Psoas muscle (tissue), 8 donors: ENCODE measurements around the gene CD99. TPM values are rescaled to one million over a fixed set of nuclear protein-coding genes. Genes with fewer than 3 reads are reported as not detected.
"Not testable (repeated sequence)": the region's sequence is repeated elsewhere in the genome, so short reads cannot be mapped to it uniquely, and the experiment has no call there.

Experiments used
- ATAC-seq, 4 donors: fragments of 200-7000 bp; cut with Tn5 transposase; one replicate each; pipeline ENCODE4 v1.9.1; 2020; ENCODE audit warnings: moderate library complexity in 3 of 4, mild to moderate bottlenecking in 2 of 4
- DNase-seq, 2 donors: peaks; one replicate each; pipeline ENCODE4 v3.0.0-alpha.2; 2020
- H3K27ac ChIP-seq: fragments of 200-600 bp; one replicate; pipeline ENCODE4 v1.8.0; 2022
- H3K27me3 ChIP-seq, 3 donors: fragments of 200-600 bp in 1 of 3; one replicate each; pipeline versions ENCODE4 v1.6.1 to v1.8.0; 2013 to 2022; ENCODE audit warnings: low read length in 2 of 3, mild to moderate bottlenecking in 2 of 3, moderate library complexity in 1 of 3; ENCODE audit not compliant: insufficient read depth in 3 of 3
- H3K36me3 ChIP-seq, 2 donors: fragments of 200-600 bp in 1 of 2; one replicate each; pipeline versions ENCODE4 v1.6.1 to v1.8.0; 2013 to 2022; ENCODE audit warnings: low read depth in 1 of 2, mild to moderate bottlenecking in 1 of 2, moderate library complexity in 1 of 2; ENCODE audit not compliant: insufficient read depth in 1 of 2
- H3K4me1 ChIP-seq: fragments of 200-600 bp; one replicate; pipeline ENCODE4 v1.8.0; 2022
- H3K4me3 ChIP-seq: fragments of 200-600 bp; one replicate; pipeline ENCODE4 v1.8.0; 2022; ENCODE audit warnings: mild to moderate bottlenecking
- H3K9me3 ChIP-seq: fragments of 200-600 bp; one replicate; pipeline ENCODE4 v1.8.0; 2022
- WGBS, 3 donors: extraction: QIAGEN DNeasy Blood & Tissue Kit; methylation state at CpG; one replicate each; pipeline versions ENCODE4 v1.1.6 to v1.1.7; 2013; 5-methylcytosine and 5-hydroxymethylcytosine counted together
- intact Hi-C, 2 donors: fragments of 100-400 bp; cut with DNase I; formaldehyde crosslinking; loops; one replicate each; pipeline versions ENCODE4 v1.11.0 to v1.14.2; 2022
- polyA plus RNA-seq, 3 donors: library from polyadenylated mRNA; stranded (reverse); fragments of 200-250 nt; gene quantifications; one replicate each; pipeline ENCODE4 v1.2.3, GENCODE V29; 2013
- total RNA-seq, 4 donors: library from RNA; stranded (reverse); fragmentation: NEBNext Ultra II Directional in 2 of 4; extraction: Animal tissue kit (Norgen Biotek cat#: 25700) in 2 of 4; gene quantifications; one replicate each; pipeline versions ENCODE4 v1.2.1 to v1.2.4, GENCODE V29; 2021 to 2023
- TF ChIP-seq, protein P1 (sequence below): fragments of 200-600 bp; IDR thresholded peaks from one replicate; pipeline ENCODE4 v1.8.0; 2022; ENCODE audit warnings: antibody characterized with exemption
- donor health status: healthy with polysubstance abuse.
- donor health status: DM: no; HTN: no; CAD: no; lungs with moderate emphysema.
- donor health status: Bipolar disorder and iron deficiency.
- donor health status: healthy.
- donor health status: DM: yes; HTN: yes; CAD: no.
- donor health status: DM: no; HTN: no; CAD: no.
- donor health status: DM: no; HTN: no; CAD: no.
- donor health status: DM: yes; HTN: yes; CAD: no.

The CD99 gene
- total and polyA plus RNA-seq, 7 donors: 118 to 239 (median 128) TPM

DNA sequence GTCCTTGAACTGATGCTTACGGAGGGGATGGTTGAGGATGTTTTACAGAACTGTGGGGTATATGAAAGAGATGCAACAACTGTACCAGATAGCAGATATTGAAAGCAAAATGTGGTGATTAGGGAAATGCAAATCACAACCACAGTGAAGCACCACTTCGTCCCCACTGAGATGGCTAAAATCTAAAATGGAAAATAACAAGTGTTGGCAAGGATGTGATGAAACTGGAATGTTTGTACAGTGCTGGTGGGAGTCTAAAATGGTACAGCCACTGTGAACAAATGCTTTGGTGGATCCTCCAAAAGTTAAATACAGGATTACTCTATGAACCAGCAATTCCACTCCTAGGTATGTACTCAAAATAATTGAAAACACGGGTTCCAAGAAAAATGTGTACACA lies 83.7 kb downstream of the CD99 start:
- WGBS, 3 donors: 93 to 96% (median 94%) methylated on average over 3 of the region's 3 CpGs
- TF ChIP-seq, protein P1, sequence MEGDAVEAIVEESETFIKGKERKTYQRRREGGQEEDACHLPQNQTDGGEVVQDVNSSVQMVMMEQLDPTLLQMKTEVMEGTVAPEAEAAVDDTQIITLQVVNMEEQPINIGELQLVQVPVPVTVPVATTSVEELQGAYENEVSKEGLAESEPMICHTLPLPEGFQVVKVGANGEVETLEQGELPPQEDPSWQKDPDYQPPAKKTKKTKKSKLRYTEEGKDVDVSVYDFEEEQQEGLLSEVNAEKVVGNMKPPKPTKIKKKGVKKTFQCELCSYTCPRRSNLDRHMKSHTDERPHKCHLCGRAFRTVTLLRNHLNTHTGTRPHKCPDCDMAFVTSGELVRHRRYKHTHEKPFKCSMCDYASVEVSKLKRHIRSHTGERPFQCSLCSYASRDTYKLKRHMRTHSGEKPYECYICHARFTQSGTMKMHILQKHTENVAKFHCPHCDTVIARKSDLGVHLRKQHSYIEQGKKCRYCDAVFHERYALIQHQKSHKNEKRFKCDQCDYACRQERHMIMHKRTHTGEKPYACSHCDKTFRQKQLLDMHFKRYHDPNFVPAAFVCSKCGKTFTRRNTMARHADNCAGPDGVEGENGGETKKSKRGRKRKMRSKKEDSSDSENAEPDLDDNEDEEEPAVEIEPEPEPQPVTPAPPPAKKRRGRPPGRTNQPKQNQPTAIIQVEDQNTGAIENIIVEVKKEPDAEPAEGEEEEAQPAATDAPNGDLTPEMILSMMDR: no peak
- DNase-seq (no peak), ATAC-seq (no peak)
- no peaks in the 10 kb centered on the region for H3K36me3 ChIP-seq
- peaks cover 0 to 12% (median 0%) of the 10 kb centered on the region in 3 donors for H3K27me3 ChIP-seq
- peaks cover 7% of the 10 kb centered on the region for H3K9me3 ChIP-seq
- H3K27ac ChIP-seq: no peak overlapping the region
- intact Hi-C loops: no loop called here
- no peaks in the 10 kb centered on the region for H3K4me1 ChIP-seq
- H3K4me3 ChIP-seq: no peak overlapping the region

DNA sequence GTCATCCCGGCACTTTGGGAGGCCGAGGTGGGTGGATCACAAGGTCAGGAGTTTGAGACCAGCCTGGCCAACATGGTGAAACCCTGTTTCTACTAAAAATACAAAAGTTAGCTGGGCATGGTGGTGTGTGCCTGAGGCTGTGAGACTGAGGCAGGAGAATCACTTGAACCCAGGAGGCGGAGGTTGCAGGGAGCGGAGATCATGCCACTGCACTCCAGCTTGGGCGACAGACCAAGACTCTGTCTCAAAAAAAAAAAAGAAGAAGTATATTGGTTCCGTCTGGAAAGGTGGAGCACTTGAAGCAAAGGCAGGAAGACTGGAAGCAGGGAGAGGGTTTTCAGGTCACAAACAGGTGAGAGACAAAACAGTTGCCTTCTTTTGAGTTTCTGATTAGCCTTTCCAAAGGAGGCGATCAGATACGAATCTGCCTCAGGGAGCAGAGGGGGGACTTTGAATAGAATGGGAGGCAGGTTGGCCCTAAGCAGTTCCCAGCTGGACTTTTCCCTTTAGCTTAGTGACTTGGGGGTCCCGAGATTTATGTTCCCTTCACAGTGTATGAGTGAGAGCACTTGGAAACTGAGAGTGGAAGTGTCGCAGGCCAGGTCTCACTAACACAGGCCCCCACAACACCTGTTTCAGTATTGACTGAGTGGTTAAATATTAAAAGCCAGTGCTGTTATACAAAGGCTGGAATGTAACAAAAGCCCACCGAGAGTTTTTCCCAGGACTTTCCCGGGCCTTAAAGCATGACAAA lies 89.6 kb downstream of the CD99 start:
- ATAC-seq, H3K27ac ChIP-seq, DNase-seq, H3K9me3 ChIP-seq, H3K4me1 ChIP-seq, H3K36me3 ChIP-seq, intact Hi-C loops, H3K4me3 ChIP-seq: not testable (repeated sequence)
- WGBS, 3 donors: 51 to 65% (median 58%) methylated on average over 12 of the region's 12 CpGs
- peaks cover 0 to 12% (median 0%) of the 10 kb centered on the region in 3 donors for H3K27me3 ChIP-seq

DNA sequence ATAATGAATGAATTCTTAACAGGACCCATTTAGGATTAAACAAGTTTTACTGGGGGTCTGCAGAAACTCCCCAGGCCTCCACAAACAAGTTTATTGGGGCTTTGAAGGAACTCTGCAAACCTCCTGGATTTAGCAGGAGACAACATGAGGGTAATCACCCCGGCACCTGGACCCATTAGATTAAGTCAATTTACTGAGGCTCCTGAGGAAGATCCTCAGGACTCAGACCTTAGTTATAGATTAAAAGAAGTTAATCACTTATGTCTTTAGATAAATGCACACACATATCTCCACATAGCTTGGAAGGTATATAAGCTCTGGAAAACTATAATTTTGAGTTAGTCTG lies 90.1 kb downstream of the CD99 start:
- TF ChIP-seq, protein P1: no peak
- peaks cover 0 to 12% (median 0%) of the 10 kb centered on the region in 3 donors for H3K27me3 ChIP-seq
- no peaks in the 10 kb centered on the region for H3K9me3 ChIP-seq
- intact Hi-C loops: no loop called here
- no peaks in the 10 kb centered on the region for H3K4me1 ChIP-seq
- H3K4me3 ChIP-seq: no peak overlapping the region
- H3K27ac ChIP-seq: no peak overlapping the region
- 71 to 96% (median 74%) methylated on average over 1 of the region's 1 CpG for WGBS, 3 donors
- ATAC-seq: no peak
- no peaks in the 10 kb centered on the region for H3K36me3 ChIP-seq
- no peak for DNase-seq

DNA sequence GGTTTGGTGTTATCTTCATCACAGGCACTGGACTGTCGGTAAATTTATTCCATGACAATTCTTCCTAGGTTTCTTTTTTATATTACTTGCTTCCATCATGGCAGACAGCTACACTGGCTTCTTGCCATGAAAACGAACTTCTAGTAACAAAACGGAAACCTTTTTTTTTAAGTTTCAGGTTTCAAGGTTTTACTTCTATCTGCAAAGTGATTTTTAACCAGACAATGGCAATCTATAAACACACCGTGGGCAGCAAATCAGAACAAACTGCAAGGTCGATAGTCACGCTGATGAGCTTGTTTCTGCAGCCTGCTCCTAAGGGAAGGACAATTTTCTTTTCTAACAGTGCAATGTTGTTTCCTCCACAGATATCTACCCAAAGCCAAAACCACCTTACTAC lies 90.6 kb downstream of the CD99 start:
- DNase-seq (no peak), ATAC-seq (no peak)
- WGBS, 3 donors: 30 to 41% (median 31%) methylated on average over 6 of the region's 6 CpGs
- no peak overlapping the region for H3K27ac ChIP-seq
- TF ChIP-seq, protein P1: no peak
- H3K4me3 ChIP-seq: no peak overlapping the region
- H3K9me3 ChIP-seq: no peaks in the 10 kb centered on the region
- intact Hi-C loops: no loop called here
- no peaks in the 10 kb centered on the region for H3K4me1 ChIP-seq
- no peaks in the 10 kb centered on the region for H3K36me3 ChIP-seq
- peaks cover 0 to 12% (median 0%) of the 10 kb centered on the region in 3 donors for H3K27me3 ChIP-seq

DNA sequence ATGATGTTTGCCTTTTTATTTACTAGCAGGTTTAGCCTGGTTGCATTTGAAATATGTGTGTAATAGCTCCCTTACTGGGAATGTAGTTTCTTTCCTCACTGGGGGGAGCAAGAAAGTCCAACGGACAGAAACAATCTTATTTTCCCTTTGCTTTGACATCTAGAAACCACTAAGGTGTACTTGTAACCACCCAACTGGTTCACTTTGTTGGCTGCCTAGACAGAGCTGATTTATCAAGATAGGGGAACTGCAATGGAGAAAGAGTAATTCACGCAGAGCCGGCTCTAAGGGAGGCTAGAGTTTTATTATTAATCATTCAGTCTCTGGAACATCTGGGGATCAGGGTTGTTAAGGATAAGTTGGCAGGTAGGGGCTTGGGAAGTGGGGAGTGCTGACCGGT lies 91.1 kb downstream of the CD99 start:
- 46 to 68% (median 52%) methylated on average over 4 of the region's 4 CpGs for WGBS, 3 donors
- peaks cover 0 to 9% (median 0%) of the 10 kb centered on the region in 3 donors for H3K27me3 ChIP-seq
- ATAC-seq (no peak), DNase-seq (no peak)
- intact Hi-C loops: no loop called here
- TF ChIP-seq, protein P1: no peak
- no peaks in the 10 kb centered on the region for H3K4me1 ChIP-seq
- no peak overlapping the region for H3K4me3 ChIP-seq
- no peaks in the 10 kb centered on the region for H3K36me3 ChIP-seq
- no peaks in the 10 kb centered on the region for H3K9me3 ChIP-seq
- H3K27ac ChIP-seq: no peak overlapping the region
